Smooth muscle cell (in vitro differentiated cells): ENCODE results near the gene ABCC1. TPM values are rescaled to one million over a fixed set of nuclear protein-coding genes. Genes with fewer than 3 reads are reported as not detected.

ENCODE experiments used
- DNase-seq: peaks from one replicate; lab custom pipeline; 2025; ENCODE audit not compliant: unreplicated experiment; lab: John Stamatoyannopoulos, UW
- H2AFZ ChIP-seq: fragments of 200-600 bp; sonication (generic); 2 replicates; pipeline ENCODE4 v1.6.0; 2016; ENCODE audit warnings: antibody characterized with exemption, low read depth, mild to moderate bottlenecking
- H3F3A ChIP-seq: fragments of 200-600 bp; sonication (generic); 2 replicates; pipeline ENCODE4 v1.6.0; 2017; ENCODE audit warnings: antibody characterized with exemption, low read depth
- H3K27ac ChIP-seq: fragments of 200-600 bp; sonication (generic); 2 replicates; pipeline ENCODE4 v1.5.1; 2016; ENCODE audit warnings: low read depth, mild to moderate bottlenecking
- H3K27me3 ChIP-seq: fragments of 200-600 bp; sonication (generic); 2 replicates; pipeline ENCODE4 v1.6.1; 2016; ENCODE audit warnings: low read depth, mild to moderate bottlenecking
- H3K36me3 ChIP-seq: fragments of 200-600 bp; sonication (generic); 2 replicates; pipeline ENCODE4 v1.5.1; 2016; ENCODE audit warnings: low read depth
- H3K4me1 ChIP-seq: fragments of 200-600 bp; sonication (generic); 2 replicates; pipeline ENCODE4 v1.5.1; 2016; ENCODE audit warnings: low read depth
- H3K4me2 ChIP-seq: fragments of 200-600 bp; sonication (generic); 2 replicates; pipeline ENCODE4 v1.6.0; 2016; ENCODE audit warnings: mild to moderate bottlenecking
- H3K4me3 ChIP-seq: fragments of 200-600 bp; sonication (generic); 2 replicates; pipeline ENCODE4 v1.5.1; 2016; ENCODE audit warnings: mild to moderate bottlenecking
- H3K79me2 ChIP-seq: fragments of 200-600 bp; sonication (generic); 2 replicates; pipeline ENCODE4 v1.6.0; 2016; ENCODE audit warnings: low read depth, mild to moderate bottlenecking
- H3K9ac ChIP-seq: fragments of 200-600 bp; sonication (generic); 2 replicates; pipeline ENCODE4 v1.6.0; 2016; ENCODE audit warnings: low read depth
- H3K9me3 ChIP-seq: fragments of 200-600 bp; sonication (generic); replicated peaks from 2 replicates; pipeline ENCODE4 v1.5.1; 2016; ENCODE audit warnings: low read depth
- H4K20me1 ChIP-seq: fragments of 200-600 bp; sonication (generic); 2 replicates; pipeline ENCODE4 v1.6.0; 2016; ENCODE audit warnings: low read depth
- WGBS: methylation state at CpG from one replicate; pipeline ENCODE4 v1.1.7; 2016; ENCODE audit warnings: low lambda C conversion rate; 5-methylcytosine and 5-hydroxymethylcytosine counted together
- polyA plus RNA-seq: library from polyadenylated mRNA; unstranded; fragments of >200 nt; fragmentation: Nextera tagmentation; extraction: Ambion mirVana; gene quantifications from 2 replicates; pipeline ENCODE4 v1.2.1, GENCODE V29; 2016
- total RNA-seq: library from RNA; depleted of rRNA; stranded (reverse); fragments of >200 nt; gene quantifications from 2 replicates; pipeline ENCODE4 v1.2.3, GENCODE V29; 2014
- TF ChIP-seq, protein P1 (sequence below): fragments of 200-600 bp; sonication (generic); IDR thresholded peaks from 2 replicates; pipeline ENCODE4 v1.5.1; 2017; ENCODE audit warnings: borderline replicate concordance, mild to moderate bottlenecking, antibody characterized with exemption; ENCODE audit not compliant: insufficient read depth, poor library complexity, severe bottlenecking

Gene ABCC1
- total and polyA plus RNA-seq, 2 experiments from 2014 or later = 10.2 to 22.7 TPM

DNA sequence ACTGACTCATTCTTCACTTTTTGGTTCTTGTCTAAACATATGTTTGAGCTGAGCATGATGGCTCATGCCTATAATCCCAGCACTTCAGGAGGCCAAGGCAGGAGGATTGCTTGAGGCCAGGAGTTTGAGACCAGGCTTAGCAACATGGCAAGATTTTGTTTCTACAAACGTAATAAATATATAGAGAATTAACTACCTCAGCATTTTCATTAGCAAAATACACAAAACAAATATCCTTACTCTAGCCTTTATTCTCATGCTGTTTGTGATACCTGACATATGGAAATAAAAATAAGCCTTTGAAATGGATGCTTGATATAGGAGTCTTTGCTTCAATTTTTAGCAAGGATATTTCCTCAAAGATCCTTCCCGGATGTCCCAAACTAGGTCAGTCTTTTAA, 132.8 kb downstream of the ABCC1 start:
- Histone ChIP-seq H3K4me2 (no peak overlapping the region), H3F3A (no peaks in the 10 kb centered on the region), H3K27ac (no peak overlapping the region), H2AFZ (no peak overlapping the region), H3K27me3 (no peaks in the 10 kb centered on the region), H3K9me3 (no peaks in the 10 kb centered on the region), H3K4me1 (no peaks in the 10 kb centered on the region), H4K20me1 (no peaks in the 10 kb centered on the region), H3K36me3 (peaks cover 17% of the 10 kb centered on the region), H3K79me2 (no peaks in the 10 kb centered on the region), H3K4me3 (no peak overlapping the region), H3K9ac (no peak overlapping the region)
- DNase-seq = no peak
- TF ChIP-seq, protein P1, sequence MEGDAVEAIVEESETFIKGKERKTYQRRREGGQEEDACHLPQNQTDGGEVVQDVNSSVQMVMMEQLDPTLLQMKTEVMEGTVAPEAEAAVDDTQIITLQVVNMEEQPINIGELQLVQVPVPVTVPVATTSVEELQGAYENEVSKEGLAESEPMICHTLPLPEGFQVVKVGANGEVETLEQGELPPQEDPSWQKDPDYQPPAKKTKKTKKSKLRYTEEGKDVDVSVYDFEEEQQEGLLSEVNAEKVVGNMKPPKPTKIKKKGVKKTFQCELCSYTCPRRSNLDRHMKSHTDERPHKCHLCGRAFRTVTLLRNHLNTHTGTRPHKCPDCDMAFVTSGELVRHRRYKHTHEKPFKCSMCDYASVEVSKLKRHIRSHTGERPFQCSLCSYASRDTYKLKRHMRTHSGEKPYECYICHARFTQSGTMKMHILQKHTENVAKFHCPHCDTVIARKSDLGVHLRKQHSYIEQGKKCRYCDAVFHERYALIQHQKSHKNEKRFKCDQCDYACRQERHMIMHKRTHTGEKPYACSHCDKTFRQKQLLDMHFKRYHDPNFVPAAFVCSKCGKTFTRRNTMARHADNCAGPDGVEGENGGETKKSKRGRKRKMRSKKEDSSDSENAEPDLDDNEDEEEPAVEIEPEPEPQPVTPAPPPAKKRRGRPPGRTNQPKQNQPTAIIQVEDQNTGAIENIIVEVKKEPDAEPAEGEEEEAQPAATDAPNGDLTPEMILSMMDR = no peak
- 98% methylated on average over 2 of the region's 2 CpGs for WGBS

DNA sequence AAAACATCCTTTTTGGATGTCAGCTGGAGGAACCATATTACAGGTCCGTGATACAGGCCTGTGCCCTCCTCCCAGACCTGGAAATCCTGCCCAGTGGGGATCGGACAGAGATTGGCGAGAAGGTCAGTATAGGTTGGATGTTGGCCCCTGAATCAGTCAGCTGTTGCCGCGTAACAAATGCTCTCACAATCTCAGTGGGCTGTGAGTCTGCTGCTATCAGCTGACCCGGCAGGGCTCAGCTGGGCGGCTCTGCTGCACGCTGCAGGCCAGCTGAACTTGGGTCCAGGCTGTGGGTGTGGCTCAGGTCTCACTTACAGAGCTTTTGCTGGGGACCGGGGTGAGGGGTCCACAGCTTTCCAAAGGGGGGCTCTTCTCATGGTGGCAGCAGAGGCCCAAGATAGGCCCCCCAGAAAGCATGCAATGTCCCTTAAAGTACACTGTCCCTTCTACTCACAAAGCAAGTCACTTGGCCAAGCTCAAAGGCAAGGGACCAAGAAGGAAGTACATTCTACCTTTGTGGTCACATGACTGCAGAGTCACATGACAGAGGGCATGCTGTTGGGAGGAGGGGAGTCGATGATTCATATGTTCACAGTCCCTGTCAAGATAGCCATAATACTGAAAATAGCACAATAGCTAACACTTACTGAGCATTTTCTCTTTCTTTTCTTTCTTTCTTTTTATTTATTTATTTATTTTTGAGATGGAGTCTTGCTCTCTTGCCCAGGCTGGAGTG, 134.2 kb downstream of the ABCC1 start:
- Histone ChIP-seq H3F3A (no peaks in the 10 kb centered on the region), H3K4me3 (no peak overlapping the region), H3K27ac (no peak overlapping the region), H3K9me3 (no peaks in the 10 kb centered on the region), H3K4me1 (no peaks in the 10 kb centered on the region), H2AFZ (no peak overlapping the region), H4K20me1 (no peaks in the 10 kb centered on the region), H3K79me2 (no peaks in the 10 kb centered on the region), H3K27me3 (no peaks in the 10 kb centered on the region), H3K4me2 (no peak overlapping the region), H3K36me3 (peaks cover 17% of the 10 kb centered on the region), H3K9ac (no peak overlapping the region)
- 98% methylated on average over 10 of the region's 10 CpGs for WGBS
- TF ChIP-seq, protein P1 = no peak
- no peak for DNase-seq

DNA sequence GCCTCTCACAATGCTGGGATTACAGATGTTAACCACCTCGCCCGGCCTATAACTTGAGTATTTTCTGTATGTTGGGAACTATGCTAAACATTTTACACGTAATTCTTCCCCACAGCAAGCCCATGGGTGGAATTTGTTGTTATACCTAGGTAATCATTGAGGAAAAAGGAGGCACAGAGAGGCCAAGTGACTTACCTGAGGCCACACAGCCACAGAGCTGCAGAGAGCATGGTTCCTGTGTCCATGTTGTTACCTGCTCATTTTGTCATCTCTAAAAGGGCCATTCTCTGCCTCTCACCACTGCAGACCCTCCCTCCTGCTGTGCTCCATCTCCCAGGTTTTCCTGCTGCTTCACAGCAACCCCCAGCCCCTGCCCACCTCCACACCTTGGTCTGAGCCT, 135.5 kb downstream of the ABCC1 start:
- Histone ChIP-seq H3K27ac (no peak overlapping the region), H2AFZ (no peak overlapping the region), H3K4me1 (no peaks in the 10 kb centered on the region), H3K4me3 (no peak overlapping the region), H3F3A (no peaks in the 10 kb centered on the region), H3K36me3 (peaks cover 17% of the 10 kb centered on the region), H3K9ac (no peak overlapping the region), H3K9me3 (no peaks in the 10 kb centered on the region), H4K20me1 (no peaks in the 10 kb centered on the region), H3K27me3 (no peaks in the 10 kb centered on the region), H3K4me2 (no peak overlapping the region), H3K79me2 (no peaks in the 10 kb centered on the region)
- no peak for DNase-seq
- TF ChIP-seq, protein P1 = no peak
- WGBS = 100% methylated on average over 3 of the region's 3 CpGs
